ENCODE data around the gene CLN3.
"Not testable (repeated sequence)": the region's sequence is repeated elsewhere in the genome, so short reads cannot be mapped to it uniquely, and the experiment has no call there.

CLN3 gene

DNA sequence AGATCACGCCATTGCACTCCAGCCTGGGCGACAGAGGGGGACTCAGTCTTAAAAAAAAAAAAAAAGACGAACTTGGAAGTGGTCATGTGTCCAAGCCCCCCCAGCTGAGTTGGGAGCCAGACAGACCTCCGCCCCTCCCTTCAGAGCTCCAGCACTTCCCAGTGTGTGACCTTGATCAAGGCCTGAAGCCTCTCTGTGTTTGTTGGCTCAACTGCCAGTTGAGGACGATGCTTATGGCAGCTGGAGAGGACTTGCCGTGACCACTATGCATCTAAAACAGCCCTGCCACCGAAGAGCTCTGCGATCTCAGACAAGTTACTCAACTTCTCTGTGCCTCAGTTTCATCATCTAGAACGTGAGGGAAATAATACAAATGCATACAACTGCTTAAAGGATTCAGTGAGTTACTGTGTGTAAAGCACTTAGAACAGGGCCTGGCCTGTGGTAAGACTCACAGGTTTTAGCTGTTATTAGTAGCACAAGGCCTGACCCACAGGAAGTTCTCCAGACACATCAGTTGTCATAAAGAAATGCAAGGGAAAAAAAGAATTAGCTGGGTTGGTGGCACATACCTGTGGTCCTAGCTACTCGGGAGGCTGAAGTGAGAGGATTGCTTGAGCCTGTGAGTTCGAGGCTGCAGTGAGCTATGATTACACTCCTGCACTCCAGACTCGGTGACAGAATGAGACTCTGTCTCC lies 21.8 kb upstream of the CLN3 start:
- DNase-seq = no peak

DNA sequence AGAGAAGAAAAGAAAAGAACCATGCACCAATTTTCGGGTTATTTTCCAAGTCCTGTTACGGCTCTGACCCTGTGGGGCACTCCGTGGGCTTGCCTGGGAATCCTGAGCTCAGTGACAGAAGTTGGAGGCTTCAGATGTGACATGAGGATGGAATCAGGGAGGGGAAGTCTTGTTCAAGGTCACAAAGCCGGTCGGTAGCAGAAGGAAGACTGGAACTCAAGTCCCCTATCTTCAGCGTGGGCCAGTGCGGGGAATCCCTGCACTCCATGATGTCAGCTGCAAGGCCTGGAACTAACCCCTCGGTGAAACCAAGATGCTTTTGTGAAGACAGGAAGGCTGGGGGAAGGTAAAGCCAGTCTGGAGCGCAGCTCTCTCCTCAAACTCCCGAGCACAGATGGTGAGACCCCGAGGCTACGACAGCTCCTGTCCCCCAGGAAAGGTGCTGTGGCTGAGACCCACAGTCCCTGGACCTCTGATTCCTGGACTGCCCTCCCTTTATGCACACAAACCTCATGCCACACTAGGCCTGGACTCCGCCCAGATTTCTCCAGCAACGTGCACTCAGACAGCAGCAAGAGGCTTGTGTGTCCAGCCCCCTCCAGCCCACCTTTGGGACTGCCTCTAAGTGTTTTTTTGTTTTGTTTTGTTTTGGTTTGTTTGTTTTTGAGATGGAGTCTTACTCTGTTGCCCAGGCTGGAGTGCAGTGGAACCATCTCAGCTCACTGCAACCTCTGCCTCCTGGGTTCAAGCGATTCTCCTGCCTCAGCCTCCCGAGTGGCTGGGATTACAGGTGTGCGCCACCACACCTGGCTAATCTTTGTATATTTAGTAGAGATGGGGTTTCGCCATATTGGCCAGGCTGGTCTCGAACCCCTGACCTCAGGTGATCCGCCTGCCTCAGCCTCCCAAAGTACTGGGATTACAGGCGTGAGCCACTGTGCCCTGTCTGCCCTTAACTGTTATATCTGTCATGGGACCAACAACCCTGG lies 20.2 kb upstream of the CLN3 start:
- no peak for DNase-seq

DNA sequence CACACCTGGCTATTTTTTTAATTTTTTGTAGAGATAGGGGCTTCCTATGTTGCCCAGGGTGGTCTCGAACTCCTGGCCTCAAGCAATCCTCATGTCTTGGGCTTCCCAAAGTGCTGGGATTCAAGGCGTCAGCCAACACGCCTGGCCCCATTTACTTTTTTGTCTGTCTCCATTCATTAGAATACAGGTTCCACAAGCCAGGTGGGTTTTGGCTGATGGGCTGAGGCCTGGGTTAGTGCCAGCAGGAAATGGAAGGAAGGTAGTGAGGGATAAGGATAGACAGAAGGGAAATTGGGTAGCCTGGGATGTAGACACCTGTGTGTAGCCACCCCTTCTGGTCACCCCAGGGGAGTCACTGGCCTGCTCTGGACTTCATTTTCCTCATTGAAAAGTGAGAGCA lies 19.2 kb upstream of the CLN3 start:
- no peak for DNase-seq

DNA sequence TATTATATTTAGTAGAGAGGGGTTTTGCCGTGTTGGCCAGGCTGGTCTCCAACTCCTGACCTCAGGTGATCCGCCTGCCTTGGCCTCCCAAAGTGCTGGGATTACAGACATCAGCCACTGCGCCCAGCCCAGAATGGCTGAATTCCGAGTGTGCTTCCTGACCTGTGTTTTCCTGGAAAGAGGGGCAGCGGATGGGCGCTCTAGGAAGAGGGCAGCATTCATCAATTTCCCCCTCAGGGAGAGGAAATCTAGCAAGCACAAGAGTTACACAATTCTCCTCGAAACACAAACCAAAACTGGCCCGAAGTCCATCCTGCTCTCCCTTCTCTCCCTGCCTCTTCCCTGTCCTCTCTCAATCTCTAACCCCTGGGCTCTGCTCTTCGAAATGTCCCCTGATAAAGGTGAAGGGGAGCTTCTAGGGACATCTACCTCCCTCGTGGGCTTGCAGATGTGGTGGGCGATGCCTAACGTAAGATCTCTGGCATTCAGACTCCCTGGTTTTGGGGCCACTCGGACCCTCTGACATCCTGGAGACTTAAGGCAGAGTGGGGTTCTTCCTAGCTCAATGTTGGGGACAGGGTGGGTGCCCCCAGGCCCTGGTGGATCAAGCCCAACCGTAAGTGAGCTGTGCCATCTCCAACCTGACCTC lies 13.7 kb upstream of the CLN3 start:
- DNase-seq = no peak

DNA sequence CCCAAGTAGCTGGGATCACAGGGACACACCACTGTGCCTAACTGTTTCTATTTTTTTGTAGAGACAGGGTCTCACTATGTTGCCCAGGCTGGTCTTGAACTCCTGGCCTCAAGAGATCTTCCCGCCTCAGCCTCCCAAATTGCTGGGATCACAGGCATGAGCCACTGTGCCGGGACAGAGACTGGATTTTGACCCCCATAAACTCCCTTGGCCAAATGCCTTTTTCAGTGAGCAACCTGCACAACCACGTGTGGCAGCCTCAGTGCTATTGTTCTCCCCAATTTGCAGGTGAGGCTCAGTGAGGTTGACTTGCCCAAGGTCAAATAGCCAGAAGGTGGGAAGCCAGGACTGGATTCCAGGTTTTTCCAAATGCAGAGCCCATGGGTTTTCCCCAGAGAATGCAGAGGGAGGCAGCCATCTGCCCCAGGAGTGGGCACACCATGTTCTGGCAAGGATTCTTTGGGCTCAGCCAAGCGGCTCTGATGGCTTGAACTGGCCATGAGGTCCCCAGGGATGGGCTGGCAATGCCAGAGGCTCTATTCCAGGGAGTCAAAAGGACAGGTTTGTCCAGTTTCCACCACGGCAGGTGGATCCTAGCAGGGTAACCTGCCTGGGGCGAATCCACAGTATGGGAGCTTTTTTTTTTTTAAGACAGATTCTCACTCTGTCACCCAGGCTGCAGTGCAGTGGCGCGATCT lies 13.0 kb upstream of the CLN3 start:
- DNase-seq = no peak

DNA sequence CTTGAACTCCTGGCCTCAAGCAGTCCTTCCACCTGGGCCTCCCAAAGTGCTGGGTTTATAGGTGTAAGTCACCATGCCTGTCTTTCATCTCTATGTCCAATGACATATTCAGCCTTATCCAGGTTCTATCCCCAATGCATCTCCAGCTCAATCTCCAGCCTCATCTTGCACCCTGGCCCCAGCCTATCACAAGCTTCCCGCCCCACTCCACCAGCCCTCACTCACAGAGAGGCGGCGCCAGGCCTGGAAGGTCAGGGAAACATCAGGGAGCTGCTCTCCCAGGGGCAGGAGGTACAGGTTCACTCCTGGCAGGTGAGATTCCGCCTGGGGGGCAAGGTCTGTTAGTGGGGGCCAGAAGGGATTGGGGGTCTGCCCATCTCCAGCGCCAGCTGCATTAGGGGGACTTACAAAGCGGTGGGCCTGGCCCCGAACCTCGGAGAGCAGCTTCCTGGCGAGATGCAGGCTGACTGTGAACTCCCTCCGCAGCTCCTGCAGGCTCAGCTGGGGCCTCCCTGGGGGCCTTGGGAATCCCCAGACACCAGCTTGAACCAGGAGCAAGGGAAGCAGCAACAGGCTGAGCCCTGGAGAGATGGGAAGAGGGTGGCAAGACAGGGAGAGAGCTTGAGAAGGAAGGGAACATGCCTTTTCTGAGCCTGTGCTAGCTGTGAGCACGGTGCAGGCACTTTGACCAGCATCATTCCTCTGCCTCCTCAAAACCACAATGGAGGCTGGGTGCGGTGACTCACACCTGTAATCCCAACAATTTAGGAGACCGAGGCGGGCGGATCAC lies 11.8 kb upstream of the CLN3 start:
- no peak for DNase-seq

DNA sequence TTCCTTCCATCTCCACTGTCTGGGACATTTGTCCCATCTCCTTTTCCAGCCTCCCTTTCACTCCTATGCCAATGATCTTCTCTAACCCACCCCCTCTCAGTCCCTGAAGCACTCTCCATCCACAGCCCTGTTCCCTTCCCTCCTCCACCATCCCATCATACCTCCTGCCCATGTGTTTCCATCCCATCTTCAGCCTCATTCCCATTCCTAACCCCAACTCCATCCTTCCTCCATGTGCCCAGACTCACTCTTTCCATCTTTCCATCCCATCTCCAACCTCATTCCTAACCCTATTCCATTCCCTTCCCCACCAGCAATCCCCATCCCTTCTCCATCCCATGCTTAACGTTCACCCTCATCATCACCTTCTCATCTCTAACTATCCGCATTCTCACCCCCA lies 10.4 kb upstream of the CLN3 start:
- DNase-seq = no peak

DNA sequence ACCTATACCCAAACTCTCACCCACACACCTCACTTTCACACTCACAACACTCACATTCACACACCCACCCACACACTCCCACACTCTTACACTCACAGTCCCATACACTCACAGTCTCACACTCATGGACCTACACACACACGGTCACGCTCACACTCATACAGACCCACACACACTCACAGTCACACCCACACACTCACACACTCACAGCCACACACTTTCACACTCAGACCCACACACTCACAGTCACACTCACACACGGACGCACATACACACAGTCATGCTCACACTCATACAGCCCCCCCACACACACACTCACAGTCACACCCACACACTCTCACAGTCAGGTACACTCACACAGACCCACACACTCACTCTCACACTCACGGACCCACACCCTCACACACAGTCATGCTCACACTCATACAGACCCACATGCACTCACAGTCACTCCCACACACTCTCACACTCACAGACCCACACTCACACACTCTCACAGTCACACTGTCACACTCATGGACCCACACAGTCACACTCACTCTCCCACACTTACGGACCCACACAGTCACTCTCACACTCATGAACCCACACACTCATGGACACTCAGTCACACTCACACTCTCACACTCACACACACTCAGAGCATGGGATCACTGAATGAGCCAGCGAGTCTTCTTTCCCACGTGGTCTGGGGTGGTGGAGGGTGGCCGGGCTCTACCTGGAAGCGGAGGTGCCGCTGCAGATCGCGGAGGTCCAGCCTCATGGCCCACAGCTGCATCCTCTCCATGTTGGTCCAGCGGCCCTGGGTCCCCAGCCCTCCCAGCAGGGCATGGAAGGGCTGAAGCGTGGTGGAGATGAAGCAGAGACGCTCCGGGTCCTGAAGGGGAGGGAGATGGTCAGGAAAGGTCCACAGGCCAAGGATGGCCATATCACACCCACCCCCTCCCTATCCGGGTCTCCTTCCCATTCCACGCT lies 9.7 kb upstream of the CLN3 start:
- no peak for DNase-seq

DNA sequence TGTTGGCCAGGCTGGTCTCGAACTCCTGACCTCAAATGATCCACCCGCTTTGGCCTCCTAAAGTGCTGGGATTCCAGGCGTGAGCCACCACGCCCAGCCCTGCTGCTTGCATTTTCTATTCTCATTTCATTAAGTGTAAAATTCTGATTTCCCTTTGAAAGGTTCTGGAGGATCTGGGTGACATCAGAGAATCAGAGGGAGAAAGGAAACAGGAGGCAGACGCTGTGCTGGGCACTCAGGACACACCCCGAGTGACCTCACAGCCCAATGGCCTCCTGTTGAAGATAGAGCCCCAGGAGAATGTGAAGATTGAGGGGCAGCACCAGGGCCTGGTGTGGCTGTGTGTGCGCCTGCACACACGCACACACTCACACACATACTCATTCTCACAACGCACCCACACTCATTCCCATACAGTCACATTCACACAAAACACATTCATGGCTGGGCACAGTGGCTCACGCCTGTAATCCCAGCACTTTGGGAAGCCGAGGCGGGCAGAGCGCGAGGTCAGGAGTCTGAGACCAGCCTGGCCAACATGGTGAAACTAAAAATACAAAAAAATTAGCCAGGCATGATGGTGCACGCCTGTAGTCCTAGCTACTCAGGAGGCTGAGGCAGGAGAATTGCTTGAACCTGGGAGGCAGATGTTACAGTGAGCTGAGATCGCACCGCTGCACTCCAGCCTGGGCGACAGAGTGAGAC lies 8.8 kb upstream of the CLN3 start:
- not testable (repeated sequence) for DNase-seq

DNA sequence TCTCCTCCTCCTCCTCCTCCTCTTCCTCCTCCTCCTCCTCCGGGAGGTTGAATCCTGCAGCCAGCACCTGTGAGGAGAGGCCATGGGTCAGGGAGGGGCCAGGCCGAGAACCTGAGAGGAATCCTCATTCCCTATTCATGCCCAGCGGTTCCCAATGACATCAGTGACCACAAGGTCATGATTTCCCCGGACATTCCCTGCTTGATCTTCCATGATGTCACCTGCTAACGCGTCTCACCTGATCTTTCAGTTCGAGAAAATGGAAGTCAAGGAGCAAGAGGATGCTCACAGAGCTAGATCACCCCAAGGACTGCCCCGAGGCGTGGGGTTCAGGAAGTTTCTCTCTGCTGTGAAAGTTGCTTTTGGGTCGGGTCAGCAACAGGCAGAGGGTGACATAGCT lies 8.0 kb upstream of the CLN3 start:
- no peak for DNase-seq

DNA sequence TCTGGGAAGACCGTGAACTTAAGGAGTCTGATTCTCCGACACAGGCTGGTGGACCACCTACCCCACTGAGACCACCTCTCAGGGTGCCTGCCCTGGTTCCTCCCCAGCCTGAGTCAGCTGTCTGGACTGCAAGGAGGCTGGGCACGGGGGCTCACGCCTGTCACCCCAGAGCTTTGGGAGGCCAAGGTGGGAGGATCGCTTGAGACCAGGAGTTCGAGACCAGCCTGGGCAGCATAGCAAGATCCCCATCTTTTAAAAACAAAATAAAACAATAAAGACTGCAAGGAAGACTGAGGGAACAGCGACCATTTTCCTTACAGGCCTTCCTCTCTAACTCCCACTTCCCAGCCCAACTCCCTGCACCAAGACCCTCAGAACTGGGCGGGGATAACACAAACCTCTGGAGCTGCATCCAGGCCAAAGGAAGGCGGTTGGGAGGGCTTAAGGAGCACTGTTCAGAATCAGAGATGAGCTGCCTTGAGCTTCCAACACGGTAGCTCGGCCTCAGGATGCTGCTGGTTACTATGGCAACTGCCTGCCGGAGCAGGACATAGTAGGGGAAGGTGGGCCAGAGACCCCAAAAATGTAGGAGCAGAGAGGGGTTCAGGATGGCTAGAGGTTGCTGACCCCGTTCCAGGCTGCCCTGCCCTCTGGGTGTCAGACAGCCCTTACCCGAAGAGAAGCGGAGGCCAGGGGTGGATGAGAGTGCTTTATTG lies 7.0 kb upstream of the CLN3 start:
- DNase-seq = no peak

DNA sequence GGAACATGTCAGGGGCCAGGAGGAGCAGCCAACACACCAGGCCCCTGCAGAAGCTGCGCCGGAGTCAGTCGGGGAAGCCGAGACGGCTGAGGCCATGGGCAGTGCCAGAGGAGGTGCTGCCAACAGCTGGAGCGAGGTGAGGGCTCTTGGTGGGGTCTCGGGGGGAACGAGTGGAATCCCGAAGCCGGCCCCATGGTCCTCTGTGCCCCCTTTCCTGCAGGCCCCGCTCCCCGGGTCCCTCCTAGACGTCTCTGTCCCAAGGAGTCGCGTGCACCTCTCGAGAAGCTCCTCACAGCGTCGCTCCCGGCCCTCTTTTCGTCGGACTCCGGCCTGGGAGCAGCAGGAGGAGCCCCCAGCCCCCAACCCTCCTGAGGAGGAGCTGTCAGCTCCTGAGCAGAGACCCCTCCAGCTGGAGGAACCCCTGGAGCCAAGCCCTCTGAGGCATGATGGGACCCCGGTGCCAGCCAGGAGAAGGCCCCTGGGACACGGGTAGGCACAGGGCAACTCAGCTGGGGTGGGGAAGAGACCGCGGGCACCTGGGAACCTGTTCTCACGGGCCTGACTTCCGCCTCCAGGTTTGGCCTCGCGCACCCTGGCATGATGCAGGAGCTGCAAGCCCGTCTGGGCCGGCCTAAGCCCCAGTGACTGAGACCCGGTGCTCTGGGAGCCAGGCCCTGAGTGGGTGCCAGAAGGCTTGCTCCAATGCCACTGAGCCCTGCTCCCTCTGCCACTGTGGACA lies 6.2 kb upstream of the CLN3 start:
- no peak for DNase-seq

DNA sequence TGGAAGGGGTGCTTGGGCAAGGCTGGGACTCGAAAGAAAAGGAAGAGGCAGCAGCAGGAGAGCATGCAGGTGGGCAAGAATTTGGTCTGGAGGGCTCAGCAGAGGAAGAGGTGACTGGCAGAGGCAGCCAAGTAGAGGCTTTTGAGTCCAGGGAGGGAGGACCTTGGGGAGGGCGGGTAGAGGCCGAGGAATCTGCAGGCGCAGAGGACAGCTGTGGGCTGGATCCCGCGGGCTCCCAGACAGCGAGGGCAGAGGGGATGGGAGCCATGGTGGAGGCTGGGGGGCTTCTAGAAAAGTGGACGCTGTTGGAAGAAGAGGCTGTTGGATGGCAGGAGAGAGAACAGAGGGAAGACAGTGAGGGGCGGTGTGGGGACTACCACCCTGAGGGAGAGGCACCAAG lies 5.5 kb upstream of the CLN3 start:
- DNase-seq = no peak

DNA sequence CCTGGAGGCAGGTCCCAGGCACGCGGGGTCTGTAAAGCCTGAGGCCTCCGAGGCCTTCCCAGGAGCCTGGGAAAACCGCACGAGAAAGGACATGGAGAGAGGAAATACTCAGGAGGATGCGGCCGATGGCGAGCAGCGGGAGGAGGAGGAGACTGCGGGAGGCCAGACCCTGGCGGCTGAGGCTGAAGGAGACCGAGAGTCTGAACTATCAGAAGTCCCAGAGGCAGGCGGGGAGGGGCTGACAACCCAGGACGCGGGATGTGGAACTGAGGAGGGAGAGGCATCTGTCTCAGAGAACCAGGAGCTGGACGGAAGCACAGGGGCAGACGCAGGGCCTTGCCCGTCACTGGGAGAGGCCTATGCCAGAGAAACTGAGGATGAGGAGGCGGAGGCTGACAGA lies 5.0 kb upstream of the CLN3 start:
- no peak for DNase-seq

DNA sequence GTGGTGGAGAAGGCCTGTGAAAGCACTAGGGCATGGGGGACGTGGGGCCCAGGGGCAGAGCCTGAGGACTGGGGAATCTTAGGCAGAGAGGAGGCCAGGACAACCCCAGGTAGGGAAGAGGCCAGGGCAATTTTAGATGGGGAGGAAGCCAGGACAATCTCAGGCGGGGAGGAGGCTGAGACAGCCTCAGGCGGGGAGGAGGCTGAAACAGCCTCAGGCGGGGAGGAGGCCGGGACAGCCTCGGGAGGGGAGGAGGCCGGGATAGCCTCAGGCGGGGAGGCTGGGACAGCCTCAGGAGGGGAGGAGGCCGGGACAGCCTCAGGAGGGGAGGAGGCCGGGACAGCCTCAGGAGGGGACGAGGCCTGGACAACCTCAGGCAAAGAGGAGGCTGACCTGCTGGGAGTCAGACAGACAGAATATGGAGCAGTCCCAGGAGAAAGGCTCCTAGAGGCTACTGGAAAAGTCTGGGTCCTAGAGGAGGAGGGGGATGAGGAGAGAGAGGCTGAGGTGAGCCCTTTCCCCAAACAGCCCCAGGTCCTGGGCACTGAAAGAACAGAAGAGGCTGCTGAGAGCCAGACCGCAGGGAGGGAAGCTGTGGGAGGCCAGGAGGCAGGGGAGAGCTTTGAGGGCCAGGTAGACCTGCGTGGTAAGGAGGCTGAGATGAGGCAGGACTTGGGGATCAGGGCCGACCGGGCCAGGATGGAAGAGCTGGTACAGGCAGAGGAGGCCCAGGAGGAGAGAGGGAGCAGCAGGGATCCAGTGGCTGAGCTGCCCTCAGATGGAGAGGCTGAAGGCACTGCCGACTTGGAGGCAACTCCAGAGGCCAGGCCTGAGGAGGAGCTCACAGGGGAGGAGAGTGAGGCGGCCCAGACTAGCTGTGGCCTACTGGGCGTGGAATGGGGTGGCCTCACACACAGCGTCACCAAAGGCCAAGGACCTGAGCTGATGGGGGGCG lies 4.2 kb upstream of the CLN3 start:
- DNase-seq = no peak

DNA sequence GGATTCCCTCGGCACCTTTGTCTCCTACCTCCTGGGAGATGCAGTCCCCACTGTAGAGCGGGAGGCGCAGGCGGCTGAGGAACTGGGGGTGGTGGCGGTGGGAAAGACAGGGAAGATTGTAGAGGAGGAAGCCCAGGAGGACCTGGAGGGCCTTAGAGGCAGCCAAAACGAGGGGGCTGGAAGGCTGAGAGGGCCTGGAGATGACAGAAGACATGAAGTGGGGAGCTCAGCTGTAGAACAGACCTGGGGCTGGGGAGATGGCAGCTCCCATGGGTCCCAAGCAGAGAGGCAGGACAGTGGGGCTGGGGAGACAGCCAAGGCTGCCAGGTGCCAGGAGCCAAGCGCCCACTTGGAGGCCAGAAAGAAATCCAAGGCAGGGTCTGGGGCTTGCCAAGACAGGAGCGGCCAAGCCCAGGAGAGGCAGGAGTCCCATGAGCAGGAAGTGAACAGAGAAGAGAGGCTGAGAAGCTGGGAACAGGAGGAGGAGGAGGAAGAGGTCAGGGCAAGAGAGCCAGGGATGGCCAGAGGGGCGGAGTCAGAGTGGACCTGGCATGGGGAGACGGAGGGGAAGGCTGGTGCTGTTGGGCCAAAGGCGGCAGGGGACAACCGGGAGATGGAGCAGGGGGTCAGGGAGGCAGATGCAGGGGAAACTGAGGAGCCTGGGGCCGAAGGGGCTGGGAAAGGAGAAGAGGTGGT lies 3.4 kb upstream of the CLN3 start:
- DNase-seq = no peak

Data from midbrain (tissue), 1 donor.